Epithelial cell of esophagus (primary cell): Measurements from ENCODE around the gene TECR.
"Not testable (repeated sequence)": the region's sequence is repeated elsewhere in the genome, so short reads cannot be mapped to it uniquely, and the experiment has no call there.

Experiments used
- DNase-seq: peaks from one replicate; pipeline ENCODE4 v3.0.0; 2010; ENCODE audit warnings: low read depth
- H3K4me3 ChIP-seq: 2 replicates; pipeline ENCODE4 v1.5.1; 2011; ENCODE audit warnings: mild to moderate bottlenecking, low read length, control low read depth
- TF ChIP-seq, protein P1 (sequence below): IDR thresholded peaks from 2 replicates; pipeline ENCODE4 v1.5.1; 2011; ENCODE audit warnings: low read depth, mild to moderate bottlenecking, low read length, control low read depth, inconsistent platforms; ENCODE audit not compliant: insufficient read depth; ENCODE audit errors: missing control alignments

TECR gene

GRCh38 chr19:14536926-14537692, 7.7 kb downstream of the TECR start:
- H3K4me3 ChIP-seq, result peak overlapping the region; percentile 22
- TF ChIP-seq, protein P1, sequence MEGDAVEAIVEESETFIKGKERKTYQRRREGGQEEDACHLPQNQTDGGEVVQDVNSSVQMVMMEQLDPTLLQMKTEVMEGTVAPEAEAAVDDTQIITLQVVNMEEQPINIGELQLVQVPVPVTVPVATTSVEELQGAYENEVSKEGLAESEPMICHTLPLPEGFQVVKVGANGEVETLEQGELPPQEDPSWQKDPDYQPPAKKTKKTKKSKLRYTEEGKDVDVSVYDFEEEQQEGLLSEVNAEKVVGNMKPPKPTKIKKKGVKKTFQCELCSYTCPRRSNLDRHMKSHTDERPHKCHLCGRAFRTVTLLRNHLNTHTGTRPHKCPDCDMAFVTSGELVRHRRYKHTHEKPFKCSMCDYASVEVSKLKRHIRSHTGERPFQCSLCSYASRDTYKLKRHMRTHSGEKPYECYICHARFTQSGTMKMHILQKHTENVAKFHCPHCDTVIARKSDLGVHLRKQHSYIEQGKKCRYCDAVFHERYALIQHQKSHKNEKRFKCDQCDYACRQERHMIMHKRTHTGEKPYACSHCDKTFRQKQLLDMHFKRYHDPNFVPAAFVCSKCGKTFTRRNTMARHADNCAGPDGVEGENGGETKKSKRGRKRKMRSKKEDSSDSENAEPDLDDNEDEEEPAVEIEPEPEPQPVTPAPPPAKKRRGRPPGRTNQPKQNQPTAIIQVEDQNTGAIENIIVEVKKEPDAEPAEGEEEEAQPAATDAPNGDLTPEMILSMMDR, result no peak
- DNase-seq, result peak; percentile 97

DNA sequence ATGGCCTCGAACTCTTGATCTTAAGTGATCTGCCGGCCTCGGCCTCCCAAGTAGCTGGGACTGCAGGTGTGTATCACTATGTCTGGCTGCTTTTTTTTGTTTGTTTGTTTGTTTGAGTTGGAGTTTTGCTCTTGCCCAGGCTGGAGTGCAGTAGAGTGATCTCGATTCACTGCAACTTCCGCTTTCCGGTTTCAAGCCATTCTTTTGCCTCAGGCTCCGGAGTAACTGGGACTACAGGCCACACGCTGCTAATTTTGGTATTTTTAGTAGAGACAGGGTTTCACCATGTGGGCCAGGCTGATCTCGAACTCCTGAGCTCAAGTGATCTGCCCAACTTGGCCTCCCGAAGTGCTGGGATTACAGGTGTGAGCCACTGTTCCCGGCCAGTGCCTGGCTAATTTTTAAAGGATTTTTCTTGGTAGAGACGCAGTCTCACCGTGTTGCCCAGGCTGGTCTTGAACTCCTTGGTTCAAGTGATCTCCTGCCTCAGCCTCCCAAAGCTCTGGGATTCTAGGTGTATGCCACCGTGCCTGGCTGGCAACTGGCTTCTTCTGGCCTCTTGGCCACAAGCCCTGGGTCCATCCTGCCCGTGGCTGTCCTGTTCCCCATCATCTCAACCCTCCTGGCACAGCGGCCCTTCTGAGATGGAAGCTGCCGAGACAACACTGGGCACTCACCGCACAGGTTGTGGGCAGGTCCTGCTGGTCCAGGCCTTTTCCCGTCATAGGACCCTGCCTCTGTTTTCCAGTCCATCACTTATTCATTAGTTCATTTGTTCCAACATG, 11.5 kb downstream of the TECR start:
- TF ChIP-seq, protein P1, result no peak
- no peak for DNase-seq
- no peak overlapping the region for H3K4me3 ChIP-seq

DNA sequence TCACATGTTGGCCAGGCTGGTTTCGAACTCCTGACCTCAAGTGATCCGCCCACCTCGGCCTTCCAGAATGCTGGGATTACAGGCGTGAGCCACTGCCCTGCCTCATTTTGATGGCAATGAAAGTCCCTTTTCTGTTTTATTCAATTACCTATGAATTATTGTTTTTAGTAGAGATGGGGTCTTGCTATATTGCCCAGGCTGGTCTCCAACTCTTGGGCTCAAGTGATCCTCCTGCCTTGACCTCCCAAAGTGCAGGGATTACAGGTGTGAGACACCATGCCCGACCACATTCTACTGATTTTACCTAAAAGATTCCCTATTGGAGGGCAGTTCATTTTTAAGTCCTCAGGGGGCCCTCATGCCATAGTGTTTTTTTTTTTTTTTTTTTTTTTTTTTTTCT, 12.6 kb downstream of the TECR start:
- not testable (repeated sequence) for H3K4me3 ChIP-seq, DNase-seq

DNA sequence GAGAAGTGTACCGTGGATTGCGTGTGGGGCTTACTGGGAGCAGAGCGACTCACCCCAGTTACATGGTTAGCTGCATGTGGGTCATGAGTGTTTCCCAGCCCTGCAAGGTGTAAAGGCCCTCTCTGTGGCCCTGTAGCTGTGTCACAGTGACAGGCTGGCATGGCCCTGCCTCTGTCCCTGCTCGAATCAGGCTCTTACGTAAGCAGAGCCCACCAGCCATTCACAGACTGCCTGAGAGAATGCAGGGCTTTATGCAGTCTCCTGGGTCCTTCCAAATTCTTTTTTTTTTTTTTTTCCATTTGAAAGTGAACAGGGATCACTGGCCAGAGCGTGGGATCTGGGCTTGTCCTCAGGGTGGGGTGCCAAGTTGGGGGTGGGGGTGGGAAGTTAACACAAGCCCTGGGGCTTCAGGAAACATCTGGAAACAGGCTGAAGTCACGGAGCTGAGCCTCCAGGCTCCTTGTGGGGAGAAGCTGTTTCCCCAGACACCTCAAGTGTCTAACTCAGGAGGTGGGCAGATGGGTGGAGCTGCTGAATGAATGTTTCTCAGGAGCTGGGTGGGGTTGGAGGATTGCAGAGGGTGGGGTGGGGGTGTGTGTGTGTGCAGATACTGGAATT, 13.4 kb downstream of the TECR start:
- peak; percentile 92 for DNase-seq
- TF ChIP-seq, protein P1, result no peak
- no peak overlapping the region for H3K4me3 ChIP-seq

- DNase-seq, result peak; percentile 24
- TF ChIP-seq, protein P1, result no peak
- H3K4me3 ChIP-seq, result no peak overlapping the region
Measured at GRCh38 chr19:14544047-14544446, 14.7 kb downstream of the TECR start.

- H3K4me3 ChIP-seq, result no peak overlapping the region
- TF ChIP-seq, protein P1, result no peak
- DNase-seq, result peak; percentile 75
Measured at GRCh38 chr19:14544977-14545715, 15.8 kb downstream of the TECR start.

- TF ChIP-seq, protein P1, result no peak
- H3K4me3 ChIP-seq, result no peak overlapping the region
- no peak for DNase-seq
Measured at GRCh38 chr19:14545716-14546082, 16.3 kb downstream of the TECR start.
